ENCODE data around the gene POP4.
"Not testable (repeated sequence)": the region's sequence is repeated elsewhere in the genome, so short reads cannot be mapped to it uniquely, and the experiment has no call there.

The POP4 gene

DNA sequence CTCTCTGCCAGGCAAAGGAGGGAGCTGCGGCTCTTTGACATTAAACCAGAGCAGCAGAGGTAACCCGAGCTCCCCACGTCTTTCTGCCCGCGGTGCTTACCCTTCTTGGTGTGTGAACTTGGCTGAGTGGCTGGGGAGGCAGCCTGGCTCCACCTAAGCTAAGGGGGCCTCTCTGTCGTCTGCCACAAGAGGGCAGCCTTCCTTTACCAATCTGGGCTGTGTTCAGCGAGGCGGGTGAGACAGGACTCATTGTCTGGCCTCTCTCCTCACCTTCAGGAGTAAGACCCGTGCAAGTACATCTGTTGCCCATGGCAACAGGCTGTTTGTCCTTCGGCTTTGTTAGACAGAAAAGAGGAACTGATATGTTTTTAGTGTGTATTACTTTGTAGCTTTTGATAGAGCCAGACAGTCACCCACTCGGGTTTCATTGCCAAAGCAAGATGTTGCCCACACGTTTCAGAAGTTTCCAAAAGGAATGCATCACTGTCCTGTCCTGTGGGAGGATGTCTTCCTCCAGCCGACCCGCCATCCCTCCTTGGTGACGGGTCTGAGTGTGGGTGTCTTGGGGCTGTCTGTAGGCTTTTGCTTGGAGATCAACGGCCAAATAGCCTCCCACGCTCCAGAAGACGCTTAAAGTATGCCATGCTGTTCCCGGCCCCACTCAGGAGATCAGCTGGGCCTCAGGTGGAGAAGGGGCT, 4.6 kb downstream of the POP4 start:
- DNase-seq (ENCODE audit: low spot score): peak; percentile 86

GRCh38 chr19:29612121-29612520, 6.0 kb downstream of the POP4 start:
- no peak for DNase-seq (ENCODE audit: low spot score)

- DNase-seq (ENCODE audit: low spot score): no peak
Measured at GRCh38 chr19:29612801-29613595, 6.9 kb downstream of the POP4 start.

DNA sequence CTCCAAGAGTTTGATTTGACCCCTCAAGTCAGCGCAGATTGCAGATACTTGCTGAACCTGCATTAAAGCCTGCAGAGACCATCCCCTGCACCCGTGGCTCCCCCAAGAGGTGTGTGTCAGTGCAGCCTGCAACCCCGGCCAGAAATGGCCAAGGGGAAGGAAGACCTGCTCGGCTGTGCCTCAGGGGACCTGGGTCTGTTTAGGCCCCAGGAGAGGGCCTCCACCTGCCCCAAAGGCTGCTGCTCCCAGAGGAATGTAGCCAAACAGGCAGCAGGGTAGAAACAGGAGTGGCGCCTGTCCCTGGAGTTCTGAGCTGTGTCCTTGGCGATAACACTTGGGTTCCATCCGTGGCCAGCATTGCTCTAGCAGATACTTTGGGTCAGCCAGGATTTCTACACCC, 8.0 kb downstream of the POP4 start:
- DNase-seq (ENCODE audit: low spot score): no peak

- DNase-seq (ENCODE audit: low spot score): no peak
Measured at GRCh38 chr19:29614780-29615179, 8.7 kb downstream of the POP4 start.

- DNase-seq (ENCODE audit: low spot score): no peak
Measured at GRCh38 chr19:29615891-29616425, 9.9 kb downstream of the POP4 start.

- no peak for DNase-seq (ENCODE audit: low spot score)
Measured at GRCh38 chr19:29616541-29616940, 10.5 kb downstream of the POP4 start.

GRCh38 chr19:29617366-29618266, 11.5 kb downstream of the POP4 start:
- no peak for DNase-seq (ENCODE audit: low spot score)

- DNase-seq (ENCODE audit: low spot score): no peak
Measured at GRCh38 chr19:29618434-29618833, 12.4 kb downstream of the POP4 start.

DNA sequence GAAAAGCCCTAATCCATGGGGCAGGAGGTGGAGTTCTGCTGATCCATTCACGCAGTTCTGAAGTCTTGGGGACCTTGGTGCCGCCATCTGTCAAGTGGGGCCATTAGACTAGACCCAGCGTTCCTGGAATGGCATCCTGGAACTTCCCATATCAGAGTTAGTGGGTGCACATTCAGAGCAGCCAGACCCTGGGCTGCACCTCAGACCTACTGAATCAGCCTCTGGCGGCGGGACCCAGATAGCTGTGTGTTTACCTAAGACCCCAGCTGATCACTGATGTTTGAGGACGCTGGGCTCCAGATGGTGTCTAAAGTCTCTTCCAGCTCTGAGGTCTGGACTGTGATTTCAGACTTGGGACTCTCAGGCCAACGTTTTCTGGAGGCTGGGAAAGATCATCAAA, 12.8 kb downstream of the POP4 start:
- no peak for DNase-seq (ENCODE audit: low spot score)

DNA sequence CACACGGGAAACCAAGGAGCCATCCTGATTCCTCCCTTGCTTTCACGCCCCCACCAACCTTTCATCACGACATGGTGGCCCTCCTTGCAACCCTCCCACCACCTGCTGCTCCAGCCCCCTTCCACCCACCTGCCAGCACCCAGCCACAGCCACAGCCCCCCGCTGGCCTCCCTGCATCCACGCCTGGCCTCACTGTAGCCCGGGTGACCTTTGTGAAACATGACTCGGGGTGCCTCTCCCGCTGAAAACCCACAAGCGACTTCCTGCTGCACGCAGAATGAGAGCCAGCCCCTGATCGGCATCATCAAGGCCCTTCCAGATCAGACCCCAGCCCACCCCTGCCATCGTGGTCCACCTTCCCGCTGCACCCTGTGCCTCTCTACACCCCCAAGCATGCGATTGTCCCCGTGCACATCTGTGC, 14.9 kb downstream of the POP4 start:
- DNase-seq (ENCODE audit: low spot score): no peak

DNA sequence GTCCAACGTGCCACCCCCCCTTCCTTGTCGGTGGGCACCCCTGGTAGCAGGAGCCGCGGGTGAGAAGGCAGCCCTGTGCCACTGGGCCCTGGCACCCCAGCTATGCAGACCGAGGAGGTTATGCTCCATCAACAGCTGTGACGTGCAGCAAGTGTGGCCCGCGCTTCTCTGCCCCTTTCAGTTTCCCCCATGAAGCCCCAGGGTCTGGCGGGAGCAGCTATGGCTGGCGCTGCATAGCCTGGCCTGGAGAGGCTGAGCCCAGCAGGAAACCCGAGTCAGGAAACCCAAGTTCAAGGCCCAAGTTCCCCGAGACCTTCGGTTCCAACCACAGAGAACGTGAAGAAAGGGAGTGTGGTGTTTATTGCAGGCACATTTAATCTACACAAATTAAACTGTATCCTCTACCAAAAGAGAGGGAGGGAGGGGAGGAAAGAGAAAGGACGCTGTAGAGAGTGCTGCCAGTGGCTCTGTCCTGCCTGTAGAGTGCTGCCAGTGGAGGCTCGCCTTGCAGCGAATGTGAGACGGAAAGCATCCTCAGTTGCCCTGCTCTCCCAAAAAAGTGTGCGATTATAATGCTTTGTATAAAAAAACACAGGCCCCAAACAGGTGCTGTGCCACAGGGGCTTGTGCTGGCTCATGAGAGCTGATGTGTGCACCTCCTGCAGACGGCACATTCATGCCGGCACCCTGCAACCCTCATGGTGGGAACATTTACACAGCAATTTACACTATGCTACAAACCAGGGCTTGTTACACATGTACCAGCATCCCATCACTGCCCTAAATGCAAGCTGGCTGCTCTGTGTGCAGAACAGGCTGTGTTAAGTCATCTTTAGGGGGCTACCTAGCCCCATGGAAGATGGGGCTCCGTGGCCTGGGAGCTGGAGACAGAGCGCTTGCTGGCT, 16.3 kb downstream of the POP4 start:
- no peak for DNase-seq (ENCODE audit: low spot score)

DNA sequence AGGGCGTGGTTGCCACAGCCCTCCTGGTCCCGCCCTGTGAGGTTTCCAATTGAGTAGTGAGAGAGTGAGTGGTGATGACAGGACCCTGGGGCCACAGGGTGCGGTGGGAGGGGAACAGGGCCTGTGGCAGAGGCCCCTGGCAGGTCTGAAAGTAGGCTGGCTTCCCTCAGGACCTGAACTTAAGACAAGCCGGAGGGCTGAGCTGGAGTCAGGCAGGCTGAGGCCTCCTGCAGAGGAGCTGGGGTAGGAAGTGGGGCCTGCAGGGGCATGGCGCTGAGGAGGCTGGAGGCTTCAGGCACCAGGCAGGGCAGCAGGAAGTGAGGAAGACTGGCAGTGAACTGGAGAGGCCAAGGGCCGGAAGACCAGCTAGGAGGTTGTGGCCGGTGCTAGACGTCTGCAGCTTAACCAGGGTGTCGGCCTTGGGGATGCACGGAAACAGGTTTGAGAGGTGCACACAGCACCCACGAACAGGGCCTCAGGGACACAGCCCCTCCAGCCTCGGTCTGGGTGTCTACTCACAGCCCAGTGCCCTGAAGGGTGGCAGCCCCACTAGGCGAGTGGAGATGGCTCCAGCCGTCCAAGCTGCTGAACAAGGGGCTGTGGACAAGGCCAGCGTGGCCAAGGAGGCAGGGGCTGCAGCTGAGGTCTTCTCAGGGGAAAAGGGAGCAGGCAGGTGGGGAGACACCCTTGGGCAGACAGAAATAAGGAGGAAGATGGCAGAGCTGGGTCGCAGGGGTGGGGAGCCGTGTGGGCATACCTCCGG, 17.8 kb downstream of the POP4 start:
- no peak for DNase-seq (ENCODE audit: low spot score)

DNA sequence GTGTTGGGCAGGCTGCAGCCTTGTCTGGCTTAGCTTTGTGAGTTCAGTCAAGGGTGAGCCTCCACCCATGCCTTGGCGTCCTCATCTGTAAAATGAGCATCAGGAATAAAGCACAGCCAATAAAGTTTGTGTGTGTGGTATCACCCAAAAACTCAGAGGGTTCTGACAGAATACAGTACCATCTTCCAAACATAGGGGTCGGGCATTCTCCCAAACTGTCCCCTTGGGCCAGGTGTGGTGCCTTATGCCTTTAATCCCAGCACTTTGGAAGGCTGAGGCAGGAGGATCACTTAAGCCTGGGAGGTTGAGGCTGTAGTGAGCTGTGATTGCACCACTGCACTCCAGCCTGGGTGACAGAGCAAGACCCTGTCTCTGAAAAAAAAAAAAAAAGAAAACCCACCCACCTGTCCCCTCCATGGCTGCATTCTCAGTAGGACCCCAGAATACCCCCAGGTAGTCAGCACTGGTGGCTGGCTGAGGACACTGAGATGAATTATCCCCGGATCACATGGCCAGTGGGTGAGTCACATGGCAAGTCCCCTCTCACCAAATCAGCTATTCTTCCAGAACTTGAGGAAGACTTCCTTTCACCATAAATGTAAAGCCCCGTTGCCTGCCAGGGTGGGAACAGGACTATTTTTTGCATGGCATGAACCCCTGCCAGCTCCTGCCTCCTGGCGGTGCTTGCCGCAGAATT, 18.6 kb downstream of the POP4 start:
- DNase-seq (ENCODE audit: low spot score): no peak

- DNase-seq (ENCODE audit: low spot score): no peak
Measured at GRCh38 chr19:29625186-29625651, 19.1 kb downstream of the POP4 start.

DNA sequence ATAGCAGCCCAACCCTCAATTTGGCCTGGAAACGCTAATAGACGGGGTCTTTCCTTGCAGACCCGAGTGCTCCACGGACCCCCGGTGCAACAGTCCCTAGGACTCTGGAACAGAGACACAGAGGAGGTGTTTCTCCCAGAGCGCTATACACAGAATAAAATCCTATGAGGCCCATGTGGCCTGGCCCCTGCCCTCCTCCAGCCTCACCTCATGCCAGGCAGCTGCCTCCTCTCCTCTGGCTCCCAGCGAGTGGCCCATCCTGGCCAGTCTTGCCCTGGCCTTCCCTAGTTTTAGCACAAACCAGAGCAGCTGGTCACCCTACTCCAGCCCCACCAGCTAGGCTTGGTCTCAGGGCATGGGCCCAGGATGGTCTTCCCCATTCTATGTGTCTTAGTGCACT, 20.3 kb downstream of the POP4 start:
- no peak for DNase-seq (ENCODE audit: low spot score)

DNA sequence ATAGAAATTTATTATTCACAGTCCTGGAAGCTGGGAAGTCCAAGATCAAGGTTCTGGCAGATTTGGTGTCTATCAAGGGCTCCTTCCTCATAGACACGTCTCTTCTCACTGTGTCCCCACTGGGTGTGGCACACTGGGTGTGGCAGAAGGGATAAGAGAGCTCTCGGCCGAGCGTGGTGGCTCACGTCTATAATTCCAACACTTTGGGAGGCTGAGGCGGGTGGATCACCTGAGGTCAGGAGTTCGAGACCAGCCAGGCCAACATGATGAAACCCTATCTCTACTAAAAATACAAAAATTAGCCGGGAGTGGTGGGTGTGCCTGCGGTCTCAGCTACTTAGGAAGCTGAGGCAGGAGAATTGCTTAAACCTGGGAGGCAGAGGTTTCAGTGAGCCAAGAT, 20.7 kb downstream of the POP4 start:
- DNase-seq (ENCODE audit: low spot score): not testable (repeated sequence)

DNA sequence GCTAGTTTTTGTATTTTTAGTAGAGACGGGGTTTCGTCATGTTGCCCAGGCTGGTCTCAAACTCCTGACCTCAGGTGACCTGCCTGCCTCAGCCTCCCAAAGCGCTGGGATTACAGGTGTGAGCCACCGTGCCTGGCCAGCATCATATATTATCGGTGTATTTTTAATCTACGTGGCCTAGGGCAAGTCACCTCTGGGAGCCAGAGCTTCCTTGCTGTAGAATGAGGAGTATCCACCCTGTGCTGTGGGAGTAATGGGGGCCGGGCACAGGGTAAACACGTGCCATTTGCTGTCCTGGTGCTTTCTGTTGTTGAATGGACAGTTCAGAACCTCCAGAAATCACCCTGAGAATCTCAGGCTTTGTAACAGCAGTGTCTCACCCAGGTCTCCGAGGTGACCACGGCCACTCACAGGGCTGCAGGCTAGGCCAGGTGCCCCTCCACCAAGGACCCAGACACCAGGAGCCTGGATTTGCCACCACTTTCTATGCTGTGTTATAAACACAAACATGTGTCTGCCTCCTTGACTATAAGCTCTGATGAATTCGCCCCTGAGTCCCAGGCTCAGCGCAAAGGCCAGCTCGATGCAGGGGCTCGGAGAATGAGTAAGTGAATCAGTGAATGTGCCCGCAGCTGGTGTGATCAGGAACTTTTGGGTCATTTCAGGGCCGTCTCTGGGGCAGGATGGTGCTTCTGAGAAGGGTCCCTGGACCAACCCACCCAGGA, 22.7 kb downstream of the POP4 start:
- DNase-seq (ENCODE audit: low spot score): no peak

All from cerebellar cortex (tissue), 1 donor.